GM23248 (cell line): ENCODE measurements around the gene COX4I1.

ENCODE experiments used
- EZH2 ChIP-seq: fragments of 200-600 bp; sonication (generic); IDR thresholded peaks from 2 replicates; pipeline ENCODE4 v1.6.1; 2018; ENCODE audit warnings: antibody characterized with exemption, mild to moderate bottlenecking; ENCODE audit not compliant: insufficient read depth, poor library complexity, severe bottlenecking
- EZH2phosphoT487 ChIP-seq: fragments of 200-600 bp; sonication (generic); IDR thresholded peaks from 2 replicates; pipeline ENCODE4 v1.6.1; 2018; ENCODE audit warnings: antibody characterized with exemption, moderate library complexity, mild to moderate bottlenecking, low read depth; ENCODE audit not compliant: insufficient read depth

DNA sequence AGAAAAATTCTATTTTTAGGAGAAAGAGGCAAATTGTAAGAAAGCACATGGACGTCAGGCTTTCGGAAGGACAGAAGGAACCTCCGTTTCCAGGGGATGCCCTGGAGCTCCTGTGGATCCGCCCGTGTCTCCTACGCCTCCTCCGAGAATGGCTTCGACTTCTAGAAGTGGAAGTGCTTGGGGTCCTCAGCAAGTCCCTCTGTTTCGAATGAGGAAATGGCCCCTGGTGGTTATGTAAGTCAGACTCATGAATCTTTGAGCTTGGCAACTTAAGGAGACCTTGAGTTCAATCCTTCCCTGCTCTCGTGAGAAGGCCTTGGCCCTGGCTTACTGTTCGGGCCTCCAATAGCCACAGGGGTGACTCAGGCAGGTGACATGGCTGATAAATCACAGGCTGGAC lies 38.9 kb downstream of the COX4I1 start:
- TF ChIP-seq EZH2phosphoT487 = no peak
- TF ChIP-seq EZH2 = no peak
